Fibroblast of skin of abdomen (primary cell): ENCODE data around the gene TPH2.

Source experiments
- DNase-seq: peaks from one replicate; pipeline ENCODE4 v3.0.0-alpha.2; 2013

The TPH2 gene

GRCh38 chr12:71958993-71959578 lies 20.4 kb downstream of the TPH2 start:
- peak; percentile 44 for DNase-seq

GRCh38 chr12:71967211-71967610 lies 28.6 kb downstream of the TPH2 start:
- DNase-seq, result no peak

- DNase-seq, result no peak
Measured at GRCh38 chr12:71969330-71969729, 30.7 kb downstream of the TPH2 start.

- no peak for DNase-seq
Measured at GRCh38 chr12:71970031-71970430, 31.4 kb downstream of the TPH2 start.

GRCh38 chr12:71972441-71973074 lies 33.9 kb downstream of the TPH2 start:
- DNase-seq, result no peak

- no peak for DNase-seq
Measured at GRCh38 chr12:71973687-71974086, 35.0 kb downstream of the TPH2 start.

GRCh38 chr12:71980538-71980937 lies 41.9 kb downstream of the TPH2 start:
- DNase-seq, result no peak

GRCh38 chr12:71981149-71981548 lies 42.5 kb downstream of the TPH2 start:
- no peak for DNase-seq

GRCh38 chr12:71994715-71995114 lies 56.1 kb downstream of the TPH2 start:
- no peak for DNase-seq

- DNase-seq, result peak; percentile 13
Measured at GRCh38 chr12:71999795-72000194, 61.1 kb downstream of the TPH2 start.

GRCh38 chr12:72000969-72001648 lies 62.5 kb downstream of the TPH2 start:
- no peak for DNase-seq

GRCh38 chr12:72006766-72007165 lies 68.1 kb downstream of the TPH2 start:
- DNase-seq, result no peak

GRCh38 chr12:72010356-72010755 lies 71.7 kb downstream of the TPH2 start:
- DNase-seq, result peak; percentile 60

GRCh38 chr12:72011374-72011773 lies 72.7 kb downstream of the TPH2 start:
- DNase-seq, result peak; percentile 35

- no peak for DNase-seq
Measured at GRCh38 chr12:72012874-72013273, 74.2 kb downstream of the TPH2 start.

GRCh38 chr12:72015895-72016294 lies 77.2 kb downstream of the TPH2 start:
- DNase-seq, result no peak

GRCh38 chr12:72017054-72017651 lies 78.5 kb downstream of the TPH2 start:
- DNase-seq, result peak; percentile 71

- no peak for DNase-seq
Measured at GRCh38 chr12:72018036-72018435, 79.4 kb downstream of the TPH2 start.

GRCh38 chr12:72024613-72025012 lies 86.0 kb downstream of the TPH2 start:
- no peak for DNase-seq

- no peak for DNase-seq
Measured at GRCh38 chr12:72025524-72025923, 86.9 kb downstream of the TPH2 start.

- no peak for DNase-seq
Measured at GRCh38 chr12:72028966-72029365, 90.3 kb downstream of the TPH2 start.

GRCh38 chr12:72030277-72030676 lies 91.6 kb downstream of the TPH2 start:
- DNase-seq, result no peak

- DNase-seq, result no peak
Measured at GRCh38 chr12:72031066-72031465, 92.4 kb downstream of the TPH2 start.

GRCh38 chr12:72033991-72034390 lies 95.3 kb downstream of the TPH2 start:
- DNase-seq, result no peak
